ENCODE results near the gene BRD3OS. TPM values are rescaled to one million over a fixed set of nuclear protein-coding genes. Genes with fewer than 3 reads are reported as not detected.

Gene BRD3OS
- total RNA-seq, 3 donors from 2014 or later, result 11.9 to 15.5 (median 13.9) TPM

DNA sequence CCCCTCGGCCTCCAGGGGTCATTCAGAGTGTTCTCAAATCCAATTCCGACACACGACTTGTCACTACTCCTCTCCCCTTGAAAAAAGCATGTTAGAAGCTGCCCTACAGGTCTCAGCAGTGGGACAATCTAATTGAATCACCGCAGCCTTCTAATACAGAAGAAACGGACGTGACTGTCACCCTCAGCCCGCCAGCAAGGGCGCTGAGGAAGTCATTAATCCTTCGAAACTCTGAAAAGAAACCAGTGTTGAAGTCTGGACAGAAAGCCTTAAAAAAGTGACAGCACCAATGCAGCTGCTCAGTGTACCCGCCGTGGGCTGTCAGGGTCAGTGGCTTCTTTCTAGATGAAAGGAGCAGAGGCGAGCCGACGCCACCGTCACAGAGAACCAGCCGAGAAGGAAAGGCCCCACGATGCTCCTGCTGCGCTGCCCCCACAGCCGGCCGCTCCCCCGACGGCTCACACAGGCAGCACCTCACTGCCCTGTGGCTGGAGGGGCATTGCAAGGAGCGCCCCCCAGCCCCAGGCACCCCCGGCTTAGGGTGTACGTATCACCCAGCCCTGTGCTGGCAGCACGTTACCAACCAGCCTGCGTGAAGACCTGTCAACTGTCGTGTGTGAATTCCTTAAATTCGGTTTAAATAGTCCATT is 5.7 kb downstream of the BRD3OS start:
- Mint-ChIP-seq H3K36me3 (ENCODE audit: insufficient read depth) (peaks cover 21% of the 10 kb centered on the region), H3K4me1 (ENCODE audit: low read depth) (peaks cover 3% of the 10 kb centered on the region), H3K9me3 (no peaks in the 10 kb centered on the region), H3K27me3 (ENCODE audit: low read depth) (no peaks in the 10 kb centered on the region), H3K4me3 (no peak overlapping the region)
- no peak for ATAC-seq
- DNase-seq, result no peak

DNA sequence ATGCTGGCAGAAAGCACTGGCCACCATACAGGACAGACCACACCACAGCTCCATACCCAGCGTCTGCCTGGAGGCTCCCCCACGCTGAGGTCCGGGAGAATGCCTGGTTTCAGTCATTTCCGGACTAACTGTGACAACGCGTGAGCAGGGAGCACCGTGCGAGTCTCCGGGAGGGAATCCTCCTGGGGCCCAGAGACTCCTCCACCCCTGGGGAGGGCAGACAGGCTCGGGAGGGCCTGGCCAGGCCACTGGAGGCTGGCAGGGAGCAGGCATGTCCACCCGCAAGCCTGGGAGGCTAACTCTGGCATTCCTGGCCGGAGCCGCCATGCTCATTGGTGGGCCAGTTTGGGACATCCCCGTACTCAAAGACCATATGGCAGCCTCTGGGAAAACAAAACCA is 6.5 kb downstream of the BRD3OS start:
- no peak for ATAC-seq
- Mint-ChIP-seq H3K4me3 (no peak overlapping the region), H3K27me3 (ENCODE audit: low read depth) (no peaks in the 10 kb centered on the region), H3K4me1 (ENCODE audit: low read depth) (peaks cover 2% of the 10 kb centered on the region), H3K9me3 (no peaks in the 10 kb centered on the region), H3K36me3 (ENCODE audit: insufficient read depth) (peaks cover 26% of the 10 kb centered on the region)
- DNase-seq, result no peak

DNA sequence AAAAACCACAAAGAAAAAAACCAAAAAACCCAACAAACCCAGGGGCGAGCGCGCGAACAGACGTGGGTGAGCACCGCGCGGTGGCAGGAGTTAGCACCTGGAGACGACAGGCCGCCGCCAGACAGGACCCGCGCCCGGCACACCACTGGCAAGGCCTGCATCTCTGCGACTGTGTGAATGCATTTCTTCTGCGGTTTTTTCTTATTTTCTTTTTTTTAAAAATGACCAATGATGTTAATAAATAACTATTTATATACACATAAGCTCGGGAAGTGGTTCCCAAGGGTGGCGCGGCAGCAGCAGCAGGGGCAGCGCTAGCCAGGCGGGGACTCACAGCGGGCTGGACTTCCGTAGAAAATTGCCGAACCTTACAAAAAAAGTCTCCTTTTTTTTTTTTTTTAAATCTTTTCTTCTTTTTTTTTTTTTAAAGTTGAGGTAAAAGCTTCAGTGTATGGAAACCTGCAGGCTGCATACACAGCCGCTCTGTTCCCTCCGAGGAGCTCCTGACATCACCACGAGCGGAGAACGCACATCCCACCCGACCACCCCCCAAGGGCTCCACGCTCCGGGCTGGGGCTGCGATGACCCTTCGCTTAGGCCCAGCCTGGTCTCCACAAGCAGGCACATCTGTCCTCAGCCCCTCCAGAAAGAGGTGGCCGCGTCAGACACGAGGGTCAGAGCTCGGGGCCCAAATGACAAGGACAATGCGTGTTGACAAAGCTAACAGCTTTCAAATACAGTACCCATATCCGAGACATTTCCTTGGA is 7.4 kb downstream of the BRD3OS start:
- no peaks in the 10 kb centered on the region for H3K27me3 Mint-ChIP-seq (ENCODE audit: low read depth)
- ATAC-seq (no peak), DNase-seq (no peak)
- no peaks in the 10 kb centered on the region for H3K4me1 Mint-ChIP-seq (ENCODE audit: low read depth)
- peaks cover 27% of the 10 kb centered on the region for H3K36me3 Mint-ChIP-seq (ENCODE audit: insufficient read depth)
- H3K9me3 Mint-ChIP-seq, result peaks cover under 1% of the 10 kb centered on the region
- H3K4me3 Mint-ChIP-seq, result no peak overlapping the region

DNA sequence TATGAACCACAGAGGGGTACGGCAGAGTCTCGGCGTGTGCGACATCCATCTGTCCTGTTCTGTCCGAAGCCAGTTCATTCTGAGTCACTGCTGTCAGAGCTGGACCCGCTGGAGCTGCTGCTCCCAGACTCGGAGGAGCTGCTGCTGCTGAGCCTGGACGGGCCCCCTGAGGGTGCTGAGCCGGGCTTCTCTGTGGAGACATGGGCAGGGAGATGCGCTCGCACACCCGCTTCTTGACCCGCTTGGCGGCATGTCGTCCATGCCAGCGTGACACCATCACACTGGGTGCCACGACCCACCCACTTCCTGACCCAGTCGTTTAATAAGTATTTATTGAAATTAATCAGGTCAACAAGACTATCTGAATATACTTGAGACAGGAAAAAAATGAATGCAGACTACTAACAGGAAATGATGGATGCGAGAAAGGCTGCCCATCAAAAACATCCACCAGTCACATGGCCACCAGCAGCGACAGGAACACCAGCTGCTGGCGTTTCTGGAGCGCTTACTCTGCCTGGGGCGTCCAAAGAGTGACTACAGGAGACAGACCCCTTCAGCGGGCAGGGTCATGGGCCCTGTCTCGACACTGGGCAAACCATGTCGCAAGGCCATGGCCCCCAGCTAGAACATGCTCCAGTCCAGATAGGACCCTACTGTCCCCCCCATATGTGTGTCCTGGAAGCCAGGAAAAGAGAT is 8.4 kb downstream of the BRD3OS start:
- H3K4me3 Mint-ChIP-seq, result no peak overlapping the region
- no peak for DNase-seq
- peaks cover 3% of the 10 kb centered on the region for H3K9me3 Mint-ChIP-seq
- H3K27me3 Mint-ChIP-seq (ENCODE audit: low read depth), result no peaks in the 10 kb centered on the region
- no peaks in the 10 kb centered on the region for H3K4me1 Mint-ChIP-seq (ENCODE audit: low read depth)
- H3K36me3 Mint-ChIP-seq (ENCODE audit: insufficient read depth), result peaks cover 32% of the 10 kb centered on the region
- ATAC-seq, result no peak

DNA sequence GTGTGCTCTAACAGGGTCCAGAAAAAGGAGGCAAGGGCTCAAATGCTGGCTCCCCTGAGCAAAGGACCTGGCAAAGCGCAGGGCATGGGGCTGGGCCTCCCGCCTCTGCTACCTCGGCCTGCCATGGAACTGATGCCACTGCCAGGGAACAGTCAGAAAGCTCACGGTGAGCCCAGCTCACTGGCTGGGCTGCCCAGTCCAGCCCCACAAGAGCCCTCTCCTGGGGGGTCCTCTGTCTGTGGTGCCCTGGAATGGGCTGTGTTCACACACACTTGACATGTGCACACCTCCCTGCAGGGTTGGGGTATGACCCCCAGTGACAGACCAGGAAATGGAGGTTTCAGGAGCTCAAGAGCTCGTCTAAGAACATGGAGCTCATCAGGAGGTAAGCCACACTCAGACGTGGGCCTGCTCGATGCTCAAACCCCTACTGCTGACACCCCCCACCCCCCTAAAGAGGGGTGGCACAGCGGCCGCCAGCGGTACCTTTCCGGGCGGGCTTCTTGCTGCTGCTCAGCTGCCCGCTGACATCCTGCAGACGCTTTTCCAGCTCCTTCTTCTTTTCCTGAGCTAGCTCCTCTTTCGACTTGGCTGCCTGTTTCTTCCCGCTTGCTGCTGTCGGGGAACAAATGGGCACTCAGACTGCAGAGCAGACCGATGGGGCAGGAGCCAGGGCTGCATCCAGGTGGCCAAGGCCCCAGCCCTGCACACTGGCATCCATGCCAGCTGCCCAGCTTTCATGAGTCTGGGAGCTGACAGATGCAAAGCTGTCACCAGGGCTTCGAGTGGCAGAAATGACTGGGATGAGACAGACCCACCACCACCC is 9.1 kb downstream of the BRD3OS start:
- ATAC-seq (no peak), DNase-seq (no peak)
- H3K9me3 Mint-ChIP-seq, result peaks cover 7% of the 10 kb centered on the region
- peaks cover 39% of the 10 kb centered on the region for H3K36me3 Mint-ChIP-seq (ENCODE audit: insufficient read depth)
- H3K4me1 Mint-ChIP-seq (ENCODE audit: low read depth), result no peaks in the 10 kb centered on the region
- no peaks in the 10 kb centered on the region for H3K27me3 Mint-ChIP-seq (ENCODE audit: low read depth)
- no peak overlapping the region for H3K4me3 Mint-ChIP-seq

DNA sequence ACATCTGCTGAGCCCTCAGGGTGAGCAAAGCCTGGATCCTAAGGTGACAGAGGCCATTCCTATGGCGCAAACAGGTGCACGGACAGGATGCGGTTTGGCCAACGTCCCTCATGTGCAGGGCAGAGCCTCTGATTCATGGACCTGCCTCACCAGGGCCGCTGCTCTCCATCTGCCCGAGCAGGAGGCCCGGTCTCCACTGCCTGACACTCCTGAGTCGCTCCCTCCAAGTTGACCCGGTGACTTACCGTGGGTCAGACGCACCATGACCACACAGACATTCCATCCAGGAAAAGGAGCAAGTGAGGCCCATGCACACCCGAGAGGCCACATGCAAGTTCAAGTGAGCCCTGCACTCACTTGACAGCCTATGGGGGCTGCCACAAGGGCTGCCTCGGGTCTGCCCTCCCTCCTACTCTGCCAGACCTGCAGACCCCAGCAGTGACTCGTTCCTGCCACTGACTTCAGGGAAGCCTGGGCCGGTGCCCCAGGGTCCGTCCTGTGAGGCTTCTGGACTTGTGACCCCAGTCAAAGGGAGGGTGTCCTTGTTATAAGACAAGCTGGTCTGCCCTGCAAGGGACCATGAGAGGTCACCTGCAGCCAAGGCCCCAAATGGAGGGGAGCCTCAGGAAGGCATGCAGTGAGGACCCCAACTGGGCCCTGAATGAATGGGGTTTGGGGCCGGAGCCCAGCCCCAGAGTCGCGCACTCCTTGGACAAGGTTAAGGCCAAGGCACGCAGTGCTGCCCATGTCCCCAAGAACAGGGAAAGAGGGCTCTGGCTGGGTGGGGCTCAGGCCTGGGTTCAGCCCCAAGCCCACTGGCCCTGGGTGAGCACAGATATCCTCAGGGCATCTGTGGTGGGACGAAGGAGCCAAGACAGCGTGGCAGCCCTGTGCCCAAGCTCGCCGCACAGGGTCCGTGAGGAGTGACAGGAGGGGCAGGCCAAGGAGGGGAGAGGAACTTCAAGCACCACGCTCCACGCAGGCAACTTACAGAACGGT is 10.1 kb downstream of the BRD3OS start:
- Mint-ChIP-seq H3K27me3 (ENCODE audit: low read depth) (no peaks in the 10 kb centered on the region), H3K36me3 (ENCODE audit: insufficient read depth) (peaks cover 49% of the 10 kb centered on the region), H3K9me3 (peaks cover 7% of the 10 kb centered on the region), H3K4me1 (ENCODE audit: low read depth) (no peaks in the 10 kb centered on the region), H3K4me3 (no peak overlapping the region)
- DNase-seq (peak; percentile 2), ATAC-seq (no peak)

DNA sequence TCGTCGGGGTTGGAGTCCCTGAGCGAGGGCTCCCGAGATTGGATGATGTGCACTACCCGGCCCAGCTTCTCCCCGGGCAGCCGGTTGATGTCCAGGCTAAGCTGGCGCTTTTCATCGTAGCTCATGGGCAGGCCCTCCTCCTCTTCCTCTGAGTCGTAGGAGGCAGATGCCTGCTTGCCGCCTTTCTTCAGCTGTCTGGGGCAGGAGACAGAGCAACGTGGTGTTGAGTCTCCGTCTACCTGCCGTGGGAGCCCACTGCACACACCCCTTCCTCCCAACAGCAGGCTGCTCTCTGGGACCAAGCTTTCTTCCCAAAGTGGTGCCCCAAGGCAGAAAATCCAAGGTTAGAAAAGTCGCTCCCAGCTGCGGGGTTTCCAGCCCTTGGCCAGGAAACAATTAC is 10.8 kb downstream of the BRD3OS start:
- Mint-ChIP-seq H3K9me3 (peaks cover 7% of the 10 kb centered on the region), H3K36me3 (ENCODE audit: insufficient read depth) (peaks cover 51% of the 10 kb centered on the region), H3K27me3 (ENCODE audit: low read depth) (no peaks in the 10 kb centered on the region), H3K4me1 (ENCODE audit: low read depth) (no peaks in the 10 kb centered on the region), H3K4me3 (no peak overlapping the region)
- peak; percentile 2 for DNase-seq
- no peak for ATAC-seq

DNA sequence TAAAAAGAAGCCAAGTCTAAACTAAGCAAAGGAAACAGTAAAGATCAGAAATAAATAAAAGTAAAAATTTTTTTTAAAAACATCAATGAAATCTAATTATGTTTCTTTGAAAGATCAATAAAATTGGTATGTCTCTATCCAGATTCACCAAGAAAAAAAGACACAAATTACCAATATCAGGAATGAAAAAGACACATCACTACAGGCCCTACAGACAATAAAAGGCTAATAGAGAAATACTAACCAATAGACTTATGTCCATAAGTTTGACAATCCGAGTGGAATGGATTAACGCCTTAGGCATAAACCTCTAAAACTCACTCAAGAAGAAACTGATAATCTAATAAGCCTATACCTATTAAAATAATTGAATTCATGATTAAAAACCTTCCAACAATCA is 12.4 kb downstream of the BRD3OS start:
- Mint-ChIP-seq H3K36me3 (ENCODE audit: insufficient read depth) (peaks cover 51% of the 10 kb centered on the region), H3K4me3 (no peak overlapping the region), H3K27me3 (ENCODE audit: low read depth) (no peaks in the 10 kb centered on the region), H3K4me1 (ENCODE audit: low read depth) (no peaks in the 10 kb centered on the region), H3K9me3 (peaks cover 7% of the 10 kb centered on the region)
- ATAC-seq (no peak), DNase-seq (no peak)

DNA sequence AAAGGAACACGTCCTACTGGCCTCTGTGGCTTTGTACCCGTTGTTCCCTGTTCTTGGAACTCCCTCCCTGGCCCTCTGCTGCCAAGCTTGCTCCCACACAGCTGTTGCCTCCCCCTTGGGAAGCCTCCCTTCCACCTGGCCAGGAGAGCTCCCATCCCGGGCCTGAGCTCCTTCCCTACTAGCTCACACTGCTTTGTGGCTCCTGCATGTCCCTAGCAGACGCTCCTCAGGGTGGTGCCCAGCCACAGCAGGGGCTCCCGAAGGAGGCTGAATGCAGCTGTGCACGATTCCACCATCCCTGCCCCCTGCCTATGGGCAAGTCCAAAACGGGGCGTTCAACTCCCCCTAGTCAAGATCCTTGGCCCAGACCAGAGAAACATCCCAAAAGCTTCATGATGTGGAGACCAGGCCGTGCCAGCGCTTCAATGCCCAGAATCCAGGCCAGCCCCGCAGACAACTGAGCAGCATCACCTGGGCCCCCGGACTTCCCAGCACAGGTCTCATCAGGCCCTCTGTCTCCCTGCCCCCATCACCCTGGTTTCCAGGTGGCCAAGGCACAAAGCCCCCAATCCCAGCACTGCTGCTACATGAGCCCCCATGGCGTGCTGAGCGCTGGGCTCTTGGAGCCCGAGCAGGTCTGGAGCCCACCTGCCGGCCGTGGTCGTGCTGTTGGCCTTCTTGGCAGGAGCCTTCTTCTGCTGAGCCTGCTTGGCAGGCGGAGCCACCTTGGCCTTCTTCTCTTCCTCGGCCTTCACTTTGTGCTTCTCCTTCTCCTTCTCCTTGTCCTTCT is 14.3 kb downstream of the BRD3OS start:
- H3K27me3 Mint-ChIP-seq (ENCODE audit: low read depth), result no peaks in the 10 kb centered on the region
- H3K4me1 Mint-ChIP-seq (ENCODE audit: low read depth), result no peaks in the 10 kb centered on the region
- no peak overlapping the region for H3K4me3 Mint-ChIP-seq
- peaks cover 7% of the 10 kb centered on the region for H3K9me3 Mint-ChIP-seq
- peaks cover 44% of the 10 kb centered on the region for H3K36me3 Mint-ChIP-seq (ENCODE audit: insufficient read depth)
- ATAC-seq, result no peak
- DNase-seq, result no peak

DNA sequence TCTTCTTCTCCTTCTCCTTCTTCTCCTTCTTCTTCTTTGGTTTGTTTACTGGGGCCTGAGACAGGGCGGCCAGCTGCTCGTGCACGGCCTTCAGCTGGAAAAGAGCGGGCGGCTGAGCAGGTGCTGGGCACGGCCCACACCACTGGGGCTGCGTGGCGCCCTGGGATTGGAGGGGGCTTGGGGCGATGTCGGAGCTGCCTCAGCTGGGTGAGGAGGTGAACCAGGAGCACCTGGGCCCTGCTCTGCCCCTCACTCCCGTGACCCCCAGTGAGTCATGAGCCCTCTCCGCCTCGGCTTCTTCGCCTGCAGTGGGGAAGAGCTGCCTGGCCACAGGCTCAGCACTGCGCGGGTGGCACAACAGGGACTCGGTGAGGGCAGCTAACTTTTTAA is 14.9 kb downstream of the BRD3OS start:
- no peak for DNase-seq
- Mint-ChIP-seq H3K4me1 (ENCODE audit: low read depth) (no peaks in the 10 kb centered on the region), H3K36me3 (ENCODE audit: insufficient read depth) (peaks cover 46% of the 10 kb centered on the region), H3K9me3 (peaks cover 7% of the 10 kb centered on the region), H3K4me3 (no peak overlapping the region), H3K27me3 (ENCODE audit: low read depth) (no peaks in the 10 kb centered on the region)
- no peak for ATAC-seq

DNA sequence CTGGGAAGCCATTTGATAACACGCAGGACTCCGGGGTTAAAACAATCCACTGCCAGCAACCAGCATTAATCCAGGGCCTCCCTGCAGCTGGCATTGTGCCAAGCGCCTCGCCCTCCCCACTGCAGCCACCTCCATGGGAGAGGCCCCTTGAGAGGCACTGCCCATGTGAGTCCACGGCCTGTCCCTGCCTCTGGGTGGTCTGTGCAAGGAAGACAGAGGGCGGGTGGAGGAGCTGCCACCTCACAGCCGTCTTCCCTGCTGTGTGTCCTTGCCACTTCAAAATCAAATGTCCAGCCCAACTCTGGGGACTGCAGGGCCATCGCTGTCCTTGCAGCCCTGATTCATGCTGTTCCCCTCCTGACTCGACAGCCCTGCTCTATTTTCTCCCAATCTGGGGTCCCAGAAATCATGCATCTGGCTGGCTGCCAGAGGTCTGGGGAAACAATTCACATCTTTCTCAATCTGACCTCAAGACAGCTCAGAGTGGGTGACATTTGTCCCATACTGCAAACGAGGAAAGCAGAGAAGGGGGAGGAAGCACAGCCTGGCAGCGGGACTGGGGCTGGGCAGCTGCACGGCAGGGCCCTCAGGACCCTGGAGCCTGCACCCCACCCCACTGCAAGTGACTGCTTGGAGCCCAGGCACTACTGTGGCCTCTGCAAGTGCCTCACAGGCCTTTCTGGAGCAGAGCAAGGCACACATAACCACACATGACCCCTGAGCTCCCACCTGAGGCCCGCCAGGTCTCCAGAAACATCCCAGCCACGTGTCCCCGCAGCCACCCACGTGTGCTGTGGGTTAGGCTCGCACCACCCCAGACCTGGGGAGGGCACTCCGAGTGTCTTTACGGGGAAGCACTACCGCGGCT is 15.7 kb downstream of the BRD3OS start:
- no peak for DNase-seq
- Mint-ChIP-seq H3K4me1 (ENCODE audit: low read depth) (no peaks in the 10 kb centered on the region), H3K27me3 (ENCODE audit: low read depth) (no peaks in the 10 kb centered on the region), H3K36me3 (ENCODE audit: insufficient read depth) (peaks cover 43% of the 10 kb centered on the region), H3K4me3 (no peak overlapping the region), H3K9me3 (peaks cover 7% of the 10 kb centered on the region)
- ATAC-seq, result no peak

DNA sequence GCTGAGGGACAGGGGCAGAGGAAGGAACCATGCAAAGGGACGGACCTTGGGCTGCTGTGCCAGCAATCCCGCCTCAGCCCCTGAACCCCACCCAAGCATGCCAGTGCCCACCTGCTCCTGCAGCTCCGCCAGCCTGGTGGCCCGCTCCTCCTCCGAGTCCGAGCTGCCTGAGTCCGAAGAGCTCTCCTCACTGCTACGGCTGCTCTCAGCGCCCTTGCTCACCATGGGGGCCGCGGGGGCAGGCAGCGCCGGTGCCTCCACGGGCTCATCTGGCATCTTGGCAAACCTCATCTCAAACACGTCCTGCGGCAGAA is 16.3 kb downstream of the BRD3OS start:
- peaks cover 38% of the 10 kb centered on the region for H3K36me3 Mint-ChIP-seq (ENCODE audit: insufficient read depth)
- no peak for ATAC-seq
- H3K4me1 Mint-ChIP-seq (ENCODE audit: low read depth), result no peaks in the 10 kb centered on the region
- H3K4me3 Mint-ChIP-seq, result no peak overlapping the region
- no peak for DNase-seq
- no peaks in the 10 kb centered on the region for H3K27me3 Mint-ChIP-seq (ENCODE audit: low read depth)
- H3K9me3 Mint-ChIP-seq, result peaks cover 7% of the 10 kb centered on the region

All from activated T-cell treated with anti-CD3 and anti-CD28 coated beads, Interleukin-2, amount 50 U/mL, for 4 hours (primary cell).